Bronchial epithelial cell (primary cell): ENCODE data around the gene THOC6. TPM values are rescaled to one million over a fixed set of nuclear protein-coding genes. Genes with fewer than 3 reads are reported as not detected.
"Not testable (repeated sequence)": the region's sequence is repeated elsewhere in the genome, so short reads cannot be mapped to it uniquely, and the experiment has no call there.

Experiments used
- DNase-seq: peaks from one replicate; pipeline ENCODE4 v3.0.0-alpha.2; 2010; ENCODE audit warnings: low read depth
- FAIRE-seq: peaks from 2 replicates; lab custom pipeline; 2011; peaks lifted over from hg19 to GRCh38; lab: Jason Lieb, UNC
- H3K27me3 ChIP-seq: 2 replicates; pipeline ENCODE4 v1.5.1; 2011; ENCODE audit warnings: low read length; ENCODE audit not compliant: control insufficient read depth, insufficient read depth
- H3K36me3 ChIP-seq: 2 replicates; pipeline ENCODE4 v1.5.1; 2011; ENCODE audit warnings: low read length; ENCODE audit not compliant: control insufficient read depth, insufficient read depth
- H3K4me3 ChIP-seq: 2 replicates; pipeline ENCODE4 v1.5.1; 2011; ENCODE audit warnings: mild to moderate bottlenecking, low read depth, low read length, control low read depth
- total RNA-seq: library from RNA; depleted of rRNA; stranded (reverse); fragments of >200 nt; gene quantifications from 2 replicates; pipeline ENCODE4 v1.2.1, GENCODE V29; 2014
- TF ChIP-seq, protein P1 (sequence below): IDR thresholded peaks from 2 replicates; pipeline ENCODE4 v1.5.1; 2011; ENCODE audit warnings: mild to moderate bottlenecking, moderate library complexity, low read length, control low read depth, inconsistent platforms; ENCODE audit not compliant: insufficient read depth, severe bottlenecking

The THOC6 gene
- total RNA-seq, 1 donor from 2014 or later: 28.4 TPM

- TF ChIP-seq, protein P1, sequence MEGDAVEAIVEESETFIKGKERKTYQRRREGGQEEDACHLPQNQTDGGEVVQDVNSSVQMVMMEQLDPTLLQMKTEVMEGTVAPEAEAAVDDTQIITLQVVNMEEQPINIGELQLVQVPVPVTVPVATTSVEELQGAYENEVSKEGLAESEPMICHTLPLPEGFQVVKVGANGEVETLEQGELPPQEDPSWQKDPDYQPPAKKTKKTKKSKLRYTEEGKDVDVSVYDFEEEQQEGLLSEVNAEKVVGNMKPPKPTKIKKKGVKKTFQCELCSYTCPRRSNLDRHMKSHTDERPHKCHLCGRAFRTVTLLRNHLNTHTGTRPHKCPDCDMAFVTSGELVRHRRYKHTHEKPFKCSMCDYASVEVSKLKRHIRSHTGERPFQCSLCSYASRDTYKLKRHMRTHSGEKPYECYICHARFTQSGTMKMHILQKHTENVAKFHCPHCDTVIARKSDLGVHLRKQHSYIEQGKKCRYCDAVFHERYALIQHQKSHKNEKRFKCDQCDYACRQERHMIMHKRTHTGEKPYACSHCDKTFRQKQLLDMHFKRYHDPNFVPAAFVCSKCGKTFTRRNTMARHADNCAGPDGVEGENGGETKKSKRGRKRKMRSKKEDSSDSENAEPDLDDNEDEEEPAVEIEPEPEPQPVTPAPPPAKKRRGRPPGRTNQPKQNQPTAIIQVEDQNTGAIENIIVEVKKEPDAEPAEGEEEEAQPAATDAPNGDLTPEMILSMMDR: no peak
- Histone ChIP-seq H3K4me3 (no peak overlapping the region), H3K27me3 (no peaks in the 10 kb centered on the region), H3K36me3 (no peaks in the 10 kb centered on the region)
- FAIRE-seq (no peak), DNase-seq (no peak)
These were observed 47.8 kb downstream of the THOC6 start for GRCh38 chr16:3071655-3072054.

- not testable (repeated sequence) for H3K36me3 ChIP-seq, H3K27me3 ChIP-seq, DNase-seq, H3K4me3 ChIP-seq
- FAIRE-seq: peak; percentile 77
These were observed 48.3 kb downstream of the THOC6 start for GRCh38 chr16:3072148-3072547.

DNA sequence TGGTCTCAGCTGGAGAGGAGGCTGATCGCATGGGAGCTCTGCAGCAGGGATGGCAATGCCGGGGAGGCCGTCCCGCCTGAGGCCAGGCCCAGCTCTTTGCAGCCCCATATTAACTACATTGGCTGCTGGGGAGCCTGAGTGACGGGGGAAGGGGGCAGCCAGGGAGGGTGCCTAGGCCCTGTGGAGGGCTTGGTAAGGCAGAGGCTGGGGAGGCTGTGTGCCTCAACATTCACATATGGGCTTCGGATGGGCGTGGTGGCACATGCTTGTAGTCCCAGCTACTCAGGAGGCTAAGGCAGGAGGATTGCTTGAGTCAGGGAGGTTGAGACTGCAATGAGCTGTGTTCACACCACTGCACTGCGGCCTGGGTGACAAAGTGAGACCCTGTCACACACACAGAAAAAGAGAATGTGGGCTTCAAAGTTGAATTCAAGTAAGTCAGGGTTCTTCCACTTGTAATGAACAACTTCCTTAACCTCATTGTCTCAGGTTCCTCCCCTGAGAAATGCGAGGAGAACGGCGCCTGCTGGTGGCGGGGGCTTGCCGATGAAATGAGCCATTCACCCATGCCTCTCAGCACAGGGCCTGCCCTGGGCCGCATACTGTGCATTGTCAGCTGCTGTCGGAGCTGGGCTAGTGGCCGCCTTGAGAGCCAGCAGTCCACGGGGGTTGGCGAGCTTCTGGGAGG, 48.9 kb downstream of the THOC6 start:
- not testable (repeated sequence) for H3K36me3 ChIP-seq, DNase-seq, H3K4me3 ChIP-seq, H3K27me3 ChIP-seq
- FAIRE-seq: peak; percentile 43

GRCh38 chr16:3073448-3073847, 49.6 kb downstream of the THOC6 start:
- TF ChIP-seq, protein P1: no peak
- Histone ChIP-seq H3K27me3 (no peaks in the 10 kb centered on the region), H3K4me3 (no peak overlapping the region), H3K36me3 (no peaks in the 10 kb centered on the region)
- DNase-seq (no peak), FAIRE-seq (no peak)

DNA sequence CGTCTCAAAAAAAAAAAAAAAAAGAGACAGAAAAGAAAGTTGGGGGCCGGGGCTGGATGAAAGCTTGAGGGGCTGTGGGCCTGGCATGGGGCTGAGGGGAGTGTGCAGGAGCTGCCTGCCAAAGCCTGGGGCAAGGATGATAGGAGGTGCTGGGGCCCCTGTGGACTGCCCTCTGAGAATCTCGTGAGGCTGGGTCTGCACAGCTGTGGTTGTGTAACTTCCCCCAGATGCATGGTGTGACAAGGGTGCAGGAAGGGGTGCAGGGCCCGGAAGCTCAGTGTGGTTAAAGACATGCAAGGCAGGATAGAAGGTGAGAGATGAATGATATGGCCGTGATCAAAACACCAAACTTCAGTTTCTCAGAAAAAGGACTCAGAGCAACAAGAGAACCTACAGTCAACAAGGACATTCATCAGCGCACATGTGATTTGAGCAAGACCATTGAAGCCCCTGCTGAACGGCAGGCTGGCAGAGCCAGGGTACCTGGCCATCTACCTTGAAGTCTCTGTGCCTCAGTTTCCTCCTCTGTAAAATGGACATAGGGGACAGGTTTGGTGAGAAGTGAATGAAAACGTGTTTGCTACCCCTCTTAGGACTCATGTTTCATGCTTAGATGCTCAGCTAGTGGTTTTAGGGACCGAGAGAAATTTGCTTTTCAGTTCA, 51.2 kb downstream of the THOC6 start:
- FAIRE-seq (no peak), DNase-seq (no peak)
- no peaks in the 10 kb centered on the region for H3K27me3 ChIP-seq
- TF ChIP-seq, protein P1: no peak
- no peak overlapping the region for H3K4me3 ChIP-seq
- no peaks in the 10 kb centered on the region for H3K36me3 ChIP-seq

- H3K27me3 ChIP-seq: peaks cover under 1% of the 10 kb centered on the region
- DNase-seq: no peak
- H3K36me3 ChIP-seq: no peaks in the 10 kb centered on the region
- FAIRE-seq: no peak
- TF ChIP-seq, protein P1: no peak
- no peak overlapping the region for H3K4me3 ChIP-seq
These were observed 51.7 kb downstream of the THOC6 start for GRCh38 chr16:3075523-3075915.

GRCh38 chr16:3075946-3076345, 52.1 kb downstream of the THOC6 start:
- not testable (repeated sequence) for H3K36me3 ChIP-seq, H3K27me3 ChIP-seq, FAIRE-seq, H3K4me3 ChIP-seq, DNase-seq
